K562 (cell line): ENCODE results near the gene MGA. TPM values are rescaled to one million over a fixed set of nuclear protein-coding genes. Genes with fewer than 3 reads are reported as not detected.

Experiments
- ATAC-seq: fragments of 200-7000 bp; cut with Tn5 transposase; 3 replicates; pipeline ENCODE4 v1.9.1; 2020; ENCODE audit warnings: moderate library complexity
- BruUV-seq: library from RNA; stranded (reverse); fragments of 400-500 nt; replicated peaks from 2 replicates; lab custom pipeline; 2021; lab: Mats Ljungman, UMichigan
- CTCF ChIA-PET: fragments of 300-600 bp; formaldehyde crosslinking; extraction: SDS; loops from one replicate; lab custom pipeline; 2021; ENCODE audit warnings: low intra/inter-chr PET ratio; lab: Yijun Ruan, JAX
- POLR2A ChIA-PET: fragments of 300-600, 350-650 bp; sonication (Branson Sonifier 250); formaldehyde crosslinking; extraction: SDS; loops from one replicate; lab custom pipeline; 2021; ENCODE audit warnings: antibody characterized with exemption, inconsistent platforms; lab: Yijun Ruan, JAX
- DNase-seq, 4 experiments: peaks; one replicate each; pipeline versions ENCODE4 v3.0.0 to v3.0.0-alpha.2; 2011 to 2018; ENCODE audit warnings: low spot score in 3 of 4, mixed read lengths in 3 of 4; ENCODE audit errors: extremely low read depth in 1 of 4
- FAIRE-seq: peaks from 2 replicates; lab custom pipeline; 2011; peaks lifted over from hg19 to GRCh38; lab: Jason Lieb, UNC
- H2AFZ ChIP-seq: 2 replicates; pipeline ENCODE4 v1.6.0; 2011; ENCODE audit warnings: low read depth, low read length, control low read depth, inconsistent platforms
- H3K27ac ChIP-seq: fragments of 200-600 bp; 3 replicates; pipeline ENCODE4 v1.8.0; 2011; ENCODE audit warnings: low read depth, mild to moderate bottlenecking, control low read depth, inconsistent platforms, low read length, moderate library complexity, mixed read lengths; ENCODE audit errors: extremely low read depth
- H3K27me3 ChIP-seq, 2 experiments: fragments of 300-600 bp in 1 of 2; 2 replicates in 1 of 2; 3 replicates in 1 of 2; pipeline versions ENCODE4 v1.6.0 to v1.8.0; 2011; ENCODE audit warnings: inconsistent platforms in 2 of 2, low read length in 2 of 2, mild to moderate bottlenecking in 1 of 2, mixed read lengths in 1 of 2, moderate library complexity in 1 of 2; ENCODE audit not compliant: control insufficient read depth in 2 of 2, insufficient read depth in 2 of 2
- H3K36me3 ChIP-seq: fragments of 300-600 bp; 3 replicates; pipeline ENCODE4 v1.8.0; 2011; ENCODE audit warnings: mild to moderate bottlenecking, low read length, inconsistent platforms; ENCODE audit not compliant: control insufficient read depth, insufficient read depth
- H3K4me1 ChIP-seq, 2 experiments: fragments of 200-600 bp in 1 of 2; replicated peaks in 1 of 2; 2 replicates in 1 of 2; 3 replicates in 1 of 2; pipeline versions ENCODE4 v1.5.1 to v1.8.0; 2011; ENCODE audit warnings: inconsistent platforms in 2 of 2, low read length in 2 of 2, mild to moderate bottlenecking in 1 of 2, mixed read lengths in 1 of 2, moderate library complexity in 1 of 2; ENCODE audit not compliant: control insufficient read depth in 2 of 2, insufficient read depth in 2 of 2
- H3K4me2 ChIP-seq: 2 replicates; pipeline ENCODE4 v1.6.1; 2011; ENCODE audit warnings: low read length, control low read depth, inconsistent platforms, mixed read lengths; ENCODE audit not compliant: insufficient read depth
- H3K4me3 ChIP-seq: fragments of 200-600 bp; sonication (generic), shearing (Covaris generic); 2 replicates; pipeline ENCODE4 v1.5.1; 2016; ENCODE audit warnings: control low read depth, inconsistent platforms
- H3K79me2 ChIP-seq: fragments of 200-600 bp; 3 replicates; pipeline ENCODE4 v1.8.0; 2011; ENCODE audit warnings: low read length, inconsistent platforms; ENCODE audit not compliant: control insufficient read depth, insufficient read depth
- H3K9ac ChIP-seq, 2 experiments: 2 replicates each; pipeline versions ENCODE4 v1.6.0 to v1.6.1; 2011; ENCODE audit warnings: low read depth in 2 of 2, low read length in 2 of 2, control low read depth in 1 of 2, inconsistent platforms in 1 of 2, mild to moderate bottlenecking in 1 of 2, mixed read lengths in 1 of 2; ENCODE audit not compliant: insufficient read depth in 1 of 2
- H3K9me1 ChIP-seq: one replicate; pipeline ENCODE4 v1.6.0; 2011; ENCODE audit warnings: inconsistent platforms, mild to moderate bottlenecking, low read length, moderate library complexity; ENCODE audit not compliant: control insufficient read depth, insufficient read depth
- H3K9me3 ChIP-seq: replicated peaks from 2 replicates; pipeline ENCODE4 v1.5.1; 2011; ENCODE audit warnings: low read depth, low read length, inconsistent platforms; ENCODE audit not compliant: control insufficient read depth, insufficient read depth
- H4K20me1 ChIP-seq: replicated peaks from 2 replicates; pipeline ENCODE4 v1.6.1; 2011; ENCODE audit warnings: low read length, inconsistent platforms, mixed read lengths; ENCODE audit not compliant: control insufficient read depth, insufficient read depth
- ARID2 ChIP-seq: fragments of 450-650 bp; IDR thresholded peaks from 2 replicates; pipeline ENCODE4 v1.6.1; 2017; ENCODE audit warnings: antibody characterized with exemption, mild to moderate bottlenecking
- BRD4 ChIP-seq: fragments of 200-600 bp; sonication (generic); IDR thresholded peaks from 2 replicates; pipeline ENCODE4 v1.6.1; 2017; ENCODE audit warnings: inconsistent platforms
- C11orf30 ChIP-seq: fragments of 450-650 bp; IDR thresholded peaks from 2 replicates; pipeline ENCODE4 v1.6.1; 2016; ENCODE audit warnings: low read depth, mild to moderate bottlenecking
- CBFA2T2 ChIP-seq: fragments of 450-650 bp; conservative IDR thresholded peaks from 2 replicates; pipeline ENCODE4 v1.6.1; 2017; ENCODE audit warnings: mild to moderate bottlenecking
- CEBPG ChIP-seq, 3 experiments: fragments of 200-800 bp in 1 of 3; sonication (Bioruptor generic) in 1 of 3; sonication (generic) in 1 of 3; formaldehyde crosslinking in 1 of 3; IDR thresholded peaks in 2 of 3; conservative IDR thresholded peaks in 1 of 3; 2 replicates each; pipeline versions ENCODE4 v1.6.1 to v1.8.0; 2016 to 2022; ENCODE audit warnings: missing compliant biosample characterization in 2 of 3, missing genetic modification characterization in 2 of 3, mild to moderate bottlenecking in 1 of 3, missing genetic modification reagents in 1 of 3
- E2F5 ChIP-seq: sonication (generic); formaldehyde crosslinking; IDR thresholded peaks from 2 replicates; pipeline ENCODE4 v1.8.0; 2022; ENCODE audit warnings: mild to moderate bottlenecking, missing genetic modification reagents
- KDM5B ChIP-seq: fragments of 200-600 bp; sonication (generic); IDR thresholded peaks from 2 replicates; pipeline ENCODE4 v1.6.1; 2012; ENCODE audit warnings: low read depth, mild to moderate bottlenecking, moderate library complexity, low read length, control low read depth, inconsistent platforms; ENCODE audit not compliant: insufficient replicate concordance
- NCOA1 ChIP-seq: fragments of 450-650 bp; IDR thresholded peaks from 2 replicates; pipeline ENCODE4 v1.6.1; 2016; ENCODE audit warnings: low read depth
- NFYB ChIP-seq: IDR thresholded peaks from 2 replicates; pipeline ENCODE4 v1.6.1; 2011; ENCODE audit warnings: mild to moderate bottlenecking, moderate library complexity; ENCODE audit not compliant: insufficient read length; ENCODE audit errors: extremely low read depth
- RBM17 ChIP-seq: fragments of 200-400 bp; formaldehyde crosslinking; IDR thresholded peaks from 2 replicates; pipeline ENCODE4 v1.6.1; 2017; ENCODE audit warnings: low read depth, mild to moderate bottlenecking, low read length, borderline replicate concordance
- TCF7L2 ChIP-seq: fragments of 150-350 bp; IDR thresholded peaks from 2 replicates; pipeline ENCODE4 v1.6.1; 2016; ENCODE audit warnings: low read depth, mild to moderate bottlenecking, low read length, moderate library complexity
- TEAD4 ChIP-seq, 2 experiments: sonication (generic) in 1 of 2; formaldehyde crosslinking in 1 of 2; IDR thresholded peaks; 2 replicates each; pipeline versions ENCODE4 v1.6.1 to v1.8.0; 2012 to 2022; ENCODE audit warnings: borderline replicate concordance in 1 of 2, inconsistent platforms in 1 of 2, low read length in 1 of 2, mild to moderate bottlenecking in 1 of 2, missing genetic modification reagents in 1 of 2
- ZNF253 ChIP-seq: fragments of 250-450 bp; sonication (Bioruptor Pico); conservative IDR thresholded peaks from 2 replicates; pipeline ENCODE4 v1.6.1; 2021; ENCODE audit warnings: mild to moderate bottlenecking
- ZNF583 ChIP-seq: fragments of 250-450 bp; sonication (Bioruptor Pico); IDR thresholded peaks from 2 replicates; pipeline ENCODE4 v1.4.0; 2020
- ZNF586 ChIP-seq: fragments of 450-650 bp; formaldehyde crosslinking; conservative IDR thresholded peaks from 2 replicates; pipeline ENCODE4 v1.4.0; 2020; ENCODE audit warnings: mild to moderate bottlenecking, moderate library complexity
- ZNF699 ChIP-seq: fragments of 250-450 bp; sonication (Bioruptor Pico); IDR thresholded peaks from 2 replicates; pipeline ENCODE4 v1.8.0; 2021; ENCODE audit warnings: mild to moderate bottlenecking, moderate library complexity; ENCODE audit not compliant: insufficient replicate concordance
- WGBS: fragments of 100-300 bp; shearing (Covaris generic); methylation state at CpG from one replicate; pipeline ENCODE4 v1.1.6; 2016; ENCODE audit warnings: low coverage, mixed read lengths; ENCODE audit not compliant: insufficient coverage; ENCODE audit errors: missing lambda C conversion rate; 5-methylcytosine and 5-hydroxymethylcytosine counted together
- in situ Hi-C: fragments of 300-500 bp; cut with MboI; formaldehyde crosslinking; loops from 4 replicates; pipeline ENCODE4 v1.15.0; 2018; ENCODE audit warnings: inconsistent platforms, mixed read lengths
- intact Hi-C: fragments of 100-400 bp; cut with micrococcal nuclease; formaldehyde crosslinking; loops from 2 replicates; pipeline ENCODE4 v1.14.2; 2022
- polyA plus RNA-seq, 8 experiments: library from polyadenylated mRNA; depleted of rRNA in 4 of 8; stranded (reverse) in 5 of 8; unstranded in 3 of 8; fragments of >200 nt; fragmentation: Nextera tagmentation in 2 of 8; fragmentation: Illumina TruSeq in 1 of 8; extraction: Ambion mirVana in 2 of 8; extraction: Trizol in 1 of 8; gene quantifications; 2 replicates each; pipeline versions ENCODE4 v1.2.1 to v1.2.3, GENCODE V29; 2011 to 2014; ENCODE audit warnings: inconsistent platforms in 1 of 8, missing spikeins in 1 of 8
- total RNA-seq, 7 experiments: library from RNA; depleted of rRNA in 6 of 7; stranded (reverse); fragments of >200 nt in 6 of 7; fragmentation: Illumina TruSeq in 2 of 7; extraction: Trizol in 2 of 7; gene quantifications; 2 replicates each; pipeline versions ENCODE4 v1.2.1 to v1.2.3, GENCODE V29; 2011 to 2021; ENCODE audit warnings: low replicate concordance in 1 of 7
- TF ChIP-seq, protein P1 (sequence below): fragments of 450-650 bp; IDR thresholded peaks from 2 replicates; pipeline ENCODE4 v1.6.1; 2017; ENCODE audit warnings: antibody characterized with exemption, mild to moderate bottlenecking

The MGA gene
- total and polyA plus RNA-seq, 9 of the 15 experiments (the other 6 are each of a cell fraction or from before 2014, with no cell fraction given) = 4.7 to 56.1 (median 21.1) TPM

- no peak for TF ChIP-seq TCF7L2
- no peak for TF ChIP-seq CBFA2T2
- no peak for TF ChIP-seq KDM5B
- TF ChIP-seq CEBPG (CRISPR knock-in tag; IDR thresholded peaks at IDR 0.05) = no peak
- TF ChIP-seq CEBPG (tag; conservative IDR thresholded peaks at IDR 0.05 in 1 of 2, IDR thresholded peaks at IDR 0.05 in 1 of 2) = no peak
- no peak for TF ChIP-seq E2F5 (CRISPR knock-in tag)
These were observed 123.1 kb downstream of the MGA start (continued) for GRCh38 chr15:41783296-41783695.

DNA sequence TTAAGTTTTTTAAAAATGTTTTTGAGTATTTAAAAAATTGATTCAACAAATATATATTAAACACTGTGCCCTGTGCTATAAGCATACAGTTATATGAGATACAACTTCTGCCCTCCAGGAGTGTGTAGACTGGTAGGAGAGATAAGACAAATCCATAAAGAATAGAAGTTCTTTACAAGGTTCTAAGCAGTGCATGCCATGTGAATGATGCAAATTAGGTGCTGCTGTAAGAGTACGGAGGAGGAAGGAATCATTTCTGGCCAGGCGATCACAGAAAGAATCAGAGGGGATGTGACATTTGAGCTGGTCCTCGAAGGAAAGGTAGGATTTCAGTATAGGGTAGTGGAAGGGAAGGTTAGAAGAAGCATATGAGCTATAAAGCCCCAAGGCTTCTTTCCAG, 128.1 kb downstream of the MGA start:
- Histone ChIP-seq H3K4me3 (no peak overlapping the region), H3K4me1 (peaks cover 30 to 52% of the 10 kb centered on the region in 2 experiments), H3K79me2 (0 out of 3 replicates have a peak, but pooled peaks cover 5% of the 10 kb centered on the region), H3K9me3 (no peaks in the 10 kb centered on the region), H3K9me1 (peaks cover 5% of the 10 kb centered on the region), H3K27ac (no peak overlapping the region), H3K27me3 (no peaks in the 10 kb centered on the region), H3K4me2 (no peak overlapping the region), H3K36me3 (no peaks in the 10 kb centered on the region), H3K9ac (no peak overlapping the region), H2AFZ (no peak overlapping the region), H4K20me1 (peaks cover 16% of the 10 kb centered on the region)
- ATAC-seq = no peak
- in situ Hi-C loops = no loop called here
- intact Hi-C loops = no loop called here
- ChIA-PET CTCF (interaction anchor here (0.6 kb wide), 1 partner anchor 931 kb away, joined by 4 read pairs; no protein-coding TSS in a partner anchor), POLR2A (interaction anchor here (0.8 kb wide), 1 partner anchor 11 kb away, joined by 4 read pairs; no protein-coding TSS in a partner anchor)
- 38% methylated on average over 3 of the region's 3 CpGs for WGBS
- no peak for DNase-seq
- no TSS peak for BruUV-seq
- no peak for FAIRE-seq
- TF ChIP-seq, protein P1, sequence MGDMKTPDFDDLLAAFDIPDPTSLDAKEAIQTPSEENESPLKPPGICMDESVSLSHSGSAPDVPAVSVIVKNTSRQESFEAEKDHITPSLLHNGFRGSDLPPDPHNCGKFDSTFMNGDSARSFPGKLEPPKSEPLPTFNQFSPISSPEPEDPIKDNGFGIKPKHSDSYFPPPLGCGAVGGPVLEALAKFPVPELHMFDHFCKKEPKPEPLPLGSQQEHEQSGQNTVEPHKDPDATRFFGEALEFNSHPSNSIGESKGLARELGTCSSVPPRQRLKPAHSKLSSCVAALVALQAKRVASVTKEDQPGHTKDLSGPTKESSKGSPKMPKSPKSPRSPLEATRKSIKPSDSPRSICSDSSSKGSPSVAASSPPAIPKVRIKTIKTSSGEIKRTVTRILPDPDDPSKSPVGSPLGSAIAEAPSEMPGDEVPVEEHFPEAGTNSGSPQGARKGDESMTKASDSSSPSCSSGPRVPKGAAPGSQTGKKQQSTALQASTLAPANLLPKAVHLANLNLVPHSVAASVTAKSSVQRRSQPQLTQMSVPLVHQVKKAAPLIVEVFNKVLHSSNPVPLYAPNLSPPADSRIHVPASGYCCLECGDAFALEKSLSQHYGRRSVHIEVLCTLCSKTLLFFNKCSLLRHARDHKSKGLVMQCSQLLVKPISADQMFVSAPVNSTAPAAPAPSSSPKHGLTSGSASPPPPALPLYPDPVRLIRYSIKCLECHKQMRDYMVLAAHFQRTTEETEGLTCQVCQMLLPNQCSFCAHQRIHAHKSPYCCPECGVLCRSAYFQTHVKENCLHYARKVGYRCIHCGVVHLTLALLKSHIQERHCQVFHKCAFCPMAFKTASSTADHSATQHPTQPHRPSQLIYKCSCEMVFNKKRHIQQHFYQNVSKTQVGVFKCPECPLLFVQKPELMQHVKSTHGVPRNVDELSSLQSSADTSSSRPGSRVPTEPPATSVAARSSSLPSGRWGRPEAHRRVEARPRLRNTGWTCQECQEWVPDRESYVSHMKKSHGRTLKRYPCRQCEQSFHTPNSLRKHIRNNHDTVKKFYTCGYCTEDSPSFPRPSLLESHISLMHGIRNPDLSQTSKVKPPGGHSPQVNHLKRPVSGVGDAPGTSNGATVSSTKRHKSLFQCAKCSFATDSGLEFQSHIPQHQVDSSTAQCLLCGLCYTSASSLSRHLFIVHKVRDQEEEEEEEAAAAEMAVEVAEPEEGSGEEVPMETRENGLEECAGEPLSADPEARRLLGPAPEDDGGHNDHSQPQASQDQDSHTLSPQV = no peak
- TF ChIP-seq ZNF583 (CRISPR knock-in tag) (no peak), RBM17 (no peak), C11orf30 (no peak), ARID2 (no peak), ZNF586 (CRISPR knock-in tag) (no peak), ZNF699 (CRISPR knock-in tag) (no peak), BRD4 (no peak), NCOA1 (no peak), TEAD4 (IDR thresholded peaks at IDR 0.05; ENCODE audit: low read length) (no peak), TEAD4 (CRISPR knock-in tag; IDR thresholded peaks at IDR 0.05; ENCODE audit: borderline replicate concordance) (no peak), ZNF253 (CRISPR knock-in tag) (no peak), NFYB (no peak)
